T-helper 17 cell (primary cell): ENCODE data around the gene IL22RA1. TPM values are rescaled to one million over a fixed set of nuclear protein-coding genes. Genes with fewer than 3 reads are reported as not detected.

Source experiments
- ATAC-seq: fragments of 150-1000 bp; cut with Tn5 transposase; 2 replicates; pipeline ENCODE4 v1.10.0; 2021; ENCODE audit warnings: mild to moderate bottlenecking, moderate library complexity
- DNase-seq, 3 donors: peaks; one replicate each; pipeline versions ENCODE4 v3.0.0 to v3.0.0-alpha.2; 2020 to 2021
- H3K9me3 ChIP-seq: one replicate; pipeline ENCODE4 v1.7.0; 2013; ENCODE audit warnings: low read length, mild to moderate bottlenecking; ENCODE audit not compliant: control insufficient read depth, poor library complexity, severe bottlenecking
- H3K27ac Mint-ChIP-seq: one replicate; pipeline ENCODE4 v1.8.0; 2022; ENCODE audit warnings: mild to moderate bottlenecking, moderate library complexity, mixed read lengths
- H3K27me3 Mint-ChIP-seq: one replicate; pipeline ENCODE4 v1.8.0; 2022; ENCODE audit warnings: mixed read lengths
- H3K36me3 Mint-ChIP-seq: one replicate; pipeline ENCODE4 v1.8.0; 2022; ENCODE audit warnings: low read depth, mixed read lengths
- H3K4me1 Mint-ChIP-seq: one replicate; pipeline ENCODE4 v1.8.0; 2022; ENCODE audit warnings: mild to moderate bottlenecking, mixed read lengths
- H3K4me3 Mint-ChIP-seq: one replicate; pipeline ENCODE4 v1.8.0; 2022; ENCODE audit warnings: mild to moderate bottlenecking, moderate library complexity, mixed read lengths
- total RNA-seq, 4 donors: library from RNA in 2 of 4; stranded (reverse) in 2 of 4; gene quantifications; one replicate each; pipeline ENCODE4 v1.2.3 and lab custom pipeline; 2022 to 2026

IL22RA1 gene
- total RNA-seq, 2 donors from 2014 or later: not detected

DNA sequence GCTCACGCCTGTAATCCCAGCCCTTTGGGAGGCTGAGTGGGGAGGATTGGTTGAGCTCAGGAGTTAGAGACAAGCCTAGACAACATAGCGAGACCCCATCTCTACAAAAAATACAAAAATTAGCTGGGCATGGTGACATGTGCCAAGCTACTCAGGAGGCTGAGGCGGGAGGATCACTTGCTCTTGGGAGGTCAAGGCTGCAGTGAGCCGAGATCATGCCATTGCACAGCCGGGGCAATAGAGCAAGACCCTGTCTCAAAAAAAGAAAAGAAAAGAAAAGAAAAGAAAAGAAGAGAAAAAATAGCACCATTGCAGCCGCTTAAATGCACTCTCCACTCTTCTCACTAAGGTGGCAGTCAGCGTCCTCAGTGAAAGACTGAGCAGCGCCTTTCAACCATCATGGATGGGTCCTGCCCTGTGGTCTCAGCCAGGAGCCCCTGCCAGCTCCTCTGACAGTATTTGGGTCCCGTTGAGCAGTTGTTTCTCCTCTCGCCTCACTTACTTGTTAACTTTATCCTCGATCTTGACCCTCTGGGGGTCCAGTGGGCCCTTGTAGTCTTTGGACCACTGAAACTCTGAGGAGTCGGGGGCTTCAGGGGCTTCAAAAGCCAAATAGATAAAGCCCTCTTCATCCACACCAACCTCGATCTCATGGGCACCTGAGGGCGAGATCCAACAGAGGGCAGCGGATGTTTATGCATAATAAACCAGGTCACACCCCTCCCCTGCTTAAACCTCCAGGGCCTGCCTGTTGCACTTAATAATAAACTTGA, 67.9 kb downstream of the IL22RA1 start:
- Mint-ChIP-seq H3K36me3 (no peaks in the 10 kb centered on the region), H3K27ac (no peak overlapping the region), H3K27me3 (peaks cover 6% of the 10 kb centered on the region), H3K4me1 (peaks cover 2% of the 10 kb centered on the region), H3K4me3 (peak overlapping the region; percentile 19)
- ATAC-seq (no peak), DNase-seq (no peak)
- no peaks in the 10 kb centered on the region for H3K9me3 ChIP-seq

- H3K27ac Mint-ChIP-seq: no peak overlapping the region
- H3K4me1 Mint-ChIP-seq: peaks cover 2% of the 10 kb centered on the region
- no peak for ATAC-seq
- no peaks in the 10 kb centered on the region for H3K9me3 ChIP-seq
- H3K36me3 Mint-ChIP-seq: no peaks in the 10 kb centered on the region
- DNase-seq: no peak
- H3K4me3 Mint-ChIP-seq: no peak overlapping the region
- peaks cover 8% of the 10 kb centered on the region for H3K27me3 Mint-ChIP-seq
Observed at GRCh38 chr1:24074196-24074595, 68.7 kb downstream of the IL22RA1 start.

GRCh38 chr1:24071941-24072340, 71.0 kb downstream of the IL22RA1 start:
- H3K36me3 Mint-ChIP-seq: no peaks in the 10 kb centered on the region
- DNase-seq (no peak), ATAC-seq (no peak)
- H3K4me3 Mint-ChIP-seq: no peak overlapping the region
- H3K4me1 Mint-ChIP-seq: peaks cover 2% of the 10 kb centered on the region
- H3K27me3 Mint-ChIP-seq: peaks cover 7% of the 10 kb centered on the region
- no peak overlapping the region for H3K27ac Mint-ChIP-seq
- no peaks in the 10 kb centered on the region for H3K9me3 ChIP-seq

DNA sequence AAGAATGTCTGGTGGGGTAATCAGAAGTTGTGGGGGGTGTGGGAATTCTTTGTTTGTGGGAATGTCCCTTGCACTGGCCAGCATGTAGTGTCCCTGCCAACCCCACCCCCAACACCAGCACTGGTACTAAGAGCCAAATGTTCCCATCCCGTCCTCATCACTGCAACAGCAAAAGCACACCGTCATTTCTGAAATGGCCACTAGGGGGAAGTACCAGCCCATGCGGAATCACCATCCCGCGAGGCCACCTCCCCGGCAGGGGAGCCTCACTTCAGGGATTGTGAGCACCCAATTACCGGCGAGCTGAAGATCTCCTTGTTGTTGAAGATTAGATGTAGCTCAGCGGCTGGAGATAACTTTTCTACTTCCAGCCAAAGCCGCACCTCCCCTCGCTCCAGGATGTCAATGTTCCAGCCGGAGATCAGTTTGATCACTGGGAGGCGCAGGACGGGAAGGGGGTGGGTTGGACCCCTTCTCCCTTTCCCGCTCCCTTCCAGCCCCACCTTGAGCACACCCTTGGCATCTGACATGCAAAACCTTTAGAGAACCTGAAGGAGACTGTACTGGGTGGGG, 72.0 kb downstream of the IL22RA1 start:
- peaks cover 7% of the 10 kb centered on the region for H3K27me3 Mint-ChIP-seq
- H3K4me1 Mint-ChIP-seq: peaks cover 2% of the 10 kb centered on the region
- DNase-seq (peak; percentile 30 to 64 (median 32)), ATAC-seq (peak; percentile 83)
- H3K4me3 Mint-ChIP-seq: no peak overlapping the region
- no peaks in the 10 kb centered on the region for H3K36me3 Mint-ChIP-seq
- H3K27ac Mint-ChIP-seq: no peak overlapping the region
- H3K9me3 ChIP-seq: no peaks in the 10 kb centered on the region

DNA sequence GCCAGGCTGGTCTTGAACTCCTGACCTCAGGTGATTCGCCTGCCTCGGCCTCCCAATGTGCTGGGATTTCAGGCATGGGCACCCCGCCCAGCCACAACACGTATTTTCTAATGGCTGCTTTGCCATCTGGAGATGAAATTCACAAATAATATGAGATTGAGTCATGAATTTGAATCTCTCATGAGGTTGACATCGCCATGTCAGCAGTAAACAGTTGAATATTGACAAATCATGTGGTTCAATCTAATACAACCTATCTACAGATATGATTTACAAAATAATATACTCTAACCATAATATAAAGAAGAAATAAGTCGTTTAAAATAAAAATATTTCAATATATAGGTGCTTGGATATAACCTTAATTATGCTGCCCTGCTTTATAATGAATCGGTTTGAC, 73.1 kb downstream of the IL22RA1 start:
- Mint-ChIP-seq H3K27ac (no peak overlapping the region), H3K27me3 (peaks cover 7% of the 10 kb centered on the region), H3K36me3 (no peaks in the 10 kb centered on the region), H3K4me1 (no peaks in the 10 kb centered on the region), H3K4me3 (no peak overlapping the region)
- ATAC-seq: no peak
- no peaks in the 10 kb centered on the region for H3K9me3 ChIP-seq
- DNase-seq: no peak

Other genes starting within 250 kb of the IL22RA1 start
- gene CNR2, start 229.8 kb downstream of the IL22RA1 start, total RNA-seq: under 1 TPM; 0.13 to 0.85 TPM
- 100 to 1,000 TPM; 121 to 149 TPM for gene PNRC2, start 183.3 kb downstream of the IL22RA1 start, total RNA-seq
- gene SRSF10, start 162.8 kb downstream of the IL22RA1 start, total RNA-seq: 100 to 1,000 TPM; 232 to 239 TPM
- not detected for gene MYOM3, start 31.0 kb downstream of the IL22RA1 start, total RNA-seq
- gene IFNLR1, start 44.1 kb upstream of the IL22RA1 start, total RNA-seq: 1 to 10 TPM in 1 of 2 donors, under 1 TPM in 1; 0.65 to 1.3 TPM
- gene GRHL3, start 176.2 kb upstream of the IL22RA1 start, total RNA-seq: not detected